Kidney (tissue), 14 donors: ENCODE results near the gene SH3PXD2A. TPM values are rescaled to one million over a fixed set of nuclear protein-coding genes. Genes with fewer than 3 reads are reported as not detected.

ENCODE experiments used
- DNase-seq, 5 donors: peaks; one replicate each; pipeline ENCODE4 v3.0.0-alpha.2; 2013 to 2020
- FAIRE-seq: peaks from 2 replicates; lab custom pipeline; 2012; peaks lifted over from hg19 to GRCh38; lab: Jason Lieb, UNC
- H3K27ac ChIP-seq, 2 donors: one replicate each; pipeline ENCODE4 v1.7.0; 2013; ENCODE audit warnings: low read depth in 2 of 2, low read length in 2 of 2, inconsistent platforms in 1 of 2
- H3K27me3 ChIP-seq: one replicate; pipeline ENCODE4 v1.7.1; 2013; ENCODE audit warnings: low read length, inconsistent platforms; ENCODE audit not compliant: control insufficient read depth, insufficient read depth
- H3K36me3 ChIP-seq, 3 donors: one replicate each; pipeline versions ENCODE4 v1.7.0 to v1.7.1; 2013; ENCODE audit warnings: low read length in 3 of 3, control low read depth in 1 of 3, inconsistent platforms in 1 of 3; ENCODE audit not compliant: insufficient read depth in 3 of 3, control insufficient read depth in 2 of 3
- H3K4me1 ChIP-seq, 3 donors: one replicate each; pipeline versions ENCODE4 v1.7.0 to v1.7.1; 2013; ENCODE audit warnings: low read length in 3 of 3, inconsistent platforms in 1 of 3, low read depth in 1 of 3; ENCODE audit not compliant: control insufficient read depth in 2 of 3, insufficient read depth in 2 of 3
- H3K4me3 ChIP-seq, 3 donors: one replicate each; pipeline versions ENCODE4 v1.7.0 to v1.8.1; 2013; ENCODE audit warnings: low read length in 3 of 3, control low read depth in 1 of 3, inconsistent platforms in 1 of 3
- H3K9ac ChIP-seq, 3 donors: one replicate each; pipeline versions ENCODE4 v1.7.0 to v1.7.1; 2013; ENCODE audit warnings: low read length in 3 of 3, control low read depth in 1 of 3, inconsistent platforms in 1 of 3
- H3K9me3 ChIP-seq, 3 donors: one replicate each; pipeline versions ENCODE4 v1.7.0 to v1.7.1; 2013; ENCODE audit warnings: low read length in 3 of 3, control low read depth in 1 of 3, inconsistent platforms in 1 of 3; ENCODE audit not compliant: control insufficient read depth in 2 of 3, insufficient read depth in 1 of 3
- CTCF ChIP-seq: IDR thresholded peaks from 3 replicates; pipeline ENCODE4 v1.5.1; 2012; ENCODE audit warnings: mild to moderate bottlenecking, moderate library complexity, borderline replicate concordance; ENCODE audit not compliant: insufficient read depth; ENCODE audit errors: extremely low read depth
- intact Hi-C: fragments of 100-400 bp; cut with DNase I; formaldehyde crosslinking; loops from one replicate; pipeline ENCODE4 v1.11.1; 2022
- polyA plus RNA-seq: library from polyadenylated mRNA; stranded (reverse); fragments of 350-450 nt; fragmentation: Illumina TruSeq; extraction: RNeasy Lipid Tissue Mini Kit (QIAGEN cat#74804); gene quantifications from one replicate; pipeline ENCODE4 v1.2.3, GENCODE V29; 2014; ENCODE audit warnings: low read depth, low replicate concordance; ENCODE audit not compliant: insufficient read depth
- total RNA-seq: library from RNA; stranded (reverse); fragmentation: NEBNext Ultra II Directional; extraction: Animal tissue kit (Norgen Biotek cat#: 25700); gene quantifications from one replicate; pipeline ENCODE4 v1.2.1, GENCODE V29; 2021
- donor health status: control.
- donor health status: control.
- donor health status: control.
- donor health status: control.
- donor health status: control.
- donor health status: DM: yes; HTN: yes; CAD: no.
- donor health status: Normal renal cell carcinoma (clear cell type).

The SH3PXD2A gene
- total and polyA plus RNA-seq, 2 donors from 2014 or later, result 2.4 to 20.1 TPM

GRCh38 chr10:103885617-103886016 is 30.2 kb upstream of the SH3PXD2A start:
- no peak overlapping the region for H3K27ac ChIP-seq
- no peaks in the 10 kb centered on the region for H3K27me3 ChIP-seq
- peaks cover 4 to 29% (median 25%) of the 10 kb centered on the region in 3 donors for H3K36me3 ChIP-seq
- FAIRE-seq (no peak), DNase-seq (no peak)
- H3K4me1 ChIP-seq, result peaks cover 0 to 5% (median 2%) of the 10 kb centered on the region in 3 donors
- no peak overlapping the region for H3K9ac ChIP-seq
- H3K4me3 ChIP-seq, result no peak overlapping the region
- no peaks in the 10 kb centered on the region for H3K9me3 ChIP-seq
- intact Hi-C loops, result loop anchor here (10.0 kb wide), 1 partner anchor 319 kb away; no protein-coding TSS in a partner anchor
- TF ChIP-seq CTCF, result no peak

GRCh38 chr10:103884681-103885139 is 29.3 kb upstream of the SH3PXD2A start:
- no peak overlapping the region for H3K27ac ChIP-seq
- no peaks in the 10 kb centered on the region for H3K9me3 ChIP-seq
- DNase-seq (peak in 4 of 5 donors; percentile 65 to 85 (median 72)), FAIRE-seq (no peak)
- no peaks in the 10 kb centered on the region for H3K27me3 ChIP-seq
- H3K36me3 ChIP-seq, result peaks cover 4 to 32% (median 31%) of the 10 kb centered on the region in 3 donors
- H3K4me1 ChIP-seq, result peaks cover 0 to 2% (median 2%) of the 10 kb centered on the region in 3 donors
- intact Hi-C loops, result loop anchor here (10.0 kb wide), 1 partner anchor 320 kb away; no protein-coding TSS in a partner anchor
- peak; percentile 69 for TF ChIP-seq CTCF
- H3K9ac ChIP-seq, result no peak overlapping the region
- no peak overlapping the region for H3K4me3 ChIP-seq

- DNase-seq (no peak), FAIRE-seq (no peak)
- Histone ChIP-seq H3K4me1 (peaks cover 0 to 2% (median 0%) of the 10 kb centered on the region in 3 donors), H3K9ac (no peak overlapping the region), H3K36me3 (peaks cover 4 to 43% (median 40%) of the 10 kb centered on the region in 3 donors), H3K27me3 (no peaks in the 10 kb centered on the region), H3K9me3 (no peaks in the 10 kb centered on the region), H3K4me3 (no peak overlapping the region), H3K27ac (no peak overlapping the region)
- intact Hi-C loops, result loop anchor here (10.0 kb wide), 1 partner anchor 322 kb away; no protein-coding TSS in a partner anchor
- no peak for TF ChIP-seq CTCF
Measured at GRCh38 chr10:103882285-103883007, 27.1 kb upstream of the SH3PXD2A start.
